Progenitor cell of endocrine pancreas (in vitro differentiated cells): ENCODE data around the gene PCDH15. TPM values are rescaled to one million over a fixed set of nuclear protein-coding genes. Genes with fewer than 3 reads are reported as not detected.

Source experiments
- DNase-seq: peaks from one replicate; pipeline ENCODE4 v3.0.0; 2021; ENCODE audit warnings: low spot score; ENCODE audit not compliant: unreplicated experiment
- H3K27ac Mint-ChIP-seq: 2 replicates; pipeline ENCODE4 v1.8.0; 2021; ENCODE audit warnings: mild to moderate bottlenecking, moderate library complexity, mixed read lengths
- H3K27me3 Mint-ChIP-seq: 2 replicates; pipeline ENCODE4 v1.8.0; 2021; ENCODE audit warnings: mixed read lengths
- H3K36me3 Mint-ChIP-seq: 2 replicates; pipeline ENCODE4 v1.8.0; 2022; ENCODE audit warnings: mixed read lengths; ENCODE audit not compliant: insufficient read depth
- H3K4me1 Mint-ChIP-seq: 2 replicates; pipeline ENCODE4 v1.8.0; 2021; ENCODE audit warnings: low read depth, mixed read lengths
- H3K4me3 Mint-ChIP-seq: 2 replicates; pipeline ENCODE4 v1.8.0; 2021; ENCODE audit warnings: low read depth, mild to moderate bottlenecking, moderate library complexity, mixed read lengths
- H3K9me3 Mint-ChIP-seq: 2 replicates; pipeline ENCODE4 v1.8.0; 2021; ENCODE audit warnings: low read depth, mixed read lengths
- CTCF ChIP-seq: fragments of 200-600 bp; sonication (generic); IDR thresholded peaks from one replicate; pipeline ENCODE4 v1.5.0; 2021; ENCODE audit warnings: antibody characterized with exemption, mild to moderate bottlenecking; ENCODE audit not compliant: unreplicated experiment
- total RNA-seq: library from RNA; stranded (reverse); gene quantifications from 2 replicates; pipeline ENCODE4 v1.2.1, GENCODE V29; 2021

The PCDH15 gene
- total RNA-seq, 1 donor from 2014 or later = 0.14 TPM

DNA sequence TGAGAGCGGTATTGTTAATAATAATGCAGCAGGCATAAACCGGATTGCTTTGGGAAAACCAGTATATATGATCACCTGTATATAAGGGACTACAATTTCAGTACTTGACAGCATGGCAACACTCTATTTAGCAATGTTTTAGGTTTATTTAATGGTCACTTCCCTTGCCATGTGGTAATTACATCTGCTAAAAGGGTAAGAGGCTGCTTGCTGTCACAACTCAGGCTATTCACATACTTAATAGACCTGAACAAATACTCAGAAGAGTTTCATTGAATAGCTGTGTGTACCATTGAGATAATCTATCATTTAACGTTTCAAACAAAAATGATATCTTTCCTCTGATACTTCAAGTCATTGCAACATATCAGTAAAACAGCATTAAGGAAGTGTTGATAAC lies 90.1 kb downstream of the PCDH15 start:
- Mint-ChIP-seq H3K4me1 (peaks cover 17% of the 10 kb centered on the region), H3K27me3 (peaks cover 23% of the 10 kb centered on the region), H3K27ac (no peak overlapping the region), H3K36me3 (no peaks in the 10 kb centered on the region), H3K9me3 (peaks cover 3% of the 10 kb centered on the region), H3K4me3 (no peak overlapping the region)
- TF ChIP-seq CTCF = no peak
- no peak for DNase-seq

DNA sequence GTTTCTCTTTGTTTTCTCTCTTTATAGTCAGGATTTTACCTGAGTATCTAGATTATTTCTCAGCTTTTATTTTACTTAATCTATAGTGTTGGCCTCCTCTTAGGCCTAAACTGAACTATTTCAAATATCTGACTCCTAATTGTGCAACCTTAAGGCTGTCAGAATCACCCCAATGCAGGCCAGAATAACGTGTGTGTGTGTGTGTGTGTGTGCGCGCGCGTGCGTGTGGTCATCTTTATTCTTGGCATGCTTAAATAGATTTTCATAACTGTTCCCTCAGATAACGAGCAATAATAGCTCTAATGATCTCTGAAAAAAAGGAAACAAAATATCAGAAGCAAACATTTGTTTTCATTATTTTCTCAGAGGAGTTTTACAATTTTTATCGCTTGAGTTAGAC lies 92.4 kb downstream of the PCDH15 start:
- Mint-ChIP-seq H3K27me3 (peaks cover 13% of the 10 kb centered on the region), H3K4me1 (peaks cover 17% of the 10 kb centered on the region), H3K9me3 (peaks cover 3% of the 10 kb centered on the region), H3K27ac (no peak overlapping the region), H3K4me3 (no peak overlapping the region), H3K36me3 (no peaks in the 10 kb centered on the region)
- TF ChIP-seq CTCF = no peak
- no peak for DNase-seq

- Mint-ChIP-seq H3K4me3 (no peak overlapping the region), H3K27ac (no peak overlapping the region)
- TF ChIP-seq CTCF = no peak
Observed at GRCh38 chr10:54708021-54708420, 93.0 kb downstream of the PCDH15 start.

DNA sequence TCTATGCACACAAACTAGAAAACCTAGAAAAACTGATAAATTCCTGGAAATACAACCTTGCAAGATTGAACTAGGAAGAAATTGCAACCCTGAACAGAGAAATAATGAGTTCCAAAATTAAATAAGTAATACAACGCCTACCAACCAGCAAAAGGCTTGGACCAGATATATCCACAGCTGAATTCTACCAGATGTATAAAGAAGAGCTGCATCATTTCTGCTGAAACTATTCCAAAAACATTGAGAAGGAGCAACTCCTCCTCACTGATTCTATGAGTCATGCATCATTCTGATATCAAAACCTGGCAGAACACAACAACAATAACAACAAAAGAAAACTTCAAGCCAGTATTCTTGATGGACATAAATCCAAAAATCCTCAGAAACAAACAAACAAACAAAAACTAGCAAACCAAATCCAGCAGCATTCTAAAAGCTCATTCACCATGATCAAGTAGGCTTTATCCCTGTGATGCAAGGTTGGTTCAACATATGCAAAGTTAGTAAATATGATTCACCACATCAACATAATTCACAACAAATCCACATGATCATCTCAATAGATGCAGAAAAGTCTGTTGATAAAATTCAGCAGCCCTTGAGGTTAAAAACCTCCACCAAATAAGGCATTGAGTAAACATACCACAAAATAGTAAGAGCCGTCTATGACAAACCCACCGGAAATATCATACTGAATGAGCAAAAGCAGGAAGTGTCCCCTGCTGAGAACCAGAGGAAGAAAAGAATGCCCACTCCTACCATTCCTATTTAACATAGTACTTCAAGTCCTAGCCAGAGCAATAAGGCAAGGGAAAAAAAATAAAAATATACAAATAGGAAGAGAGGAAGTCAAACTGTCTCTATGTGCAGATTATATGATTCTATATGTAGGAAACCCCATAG lies 98.2 kb downstream of the PCDH15 start:
- H3K27me3 Mint-ChIP-seq = no peaks in the 10 kb centered on the region
- no peak for TF ChIP-seq CTCF
- no peak for DNase-seq
- peaks cover 21% of the 10 kb centered on the region for H3K9me3 Mint-ChIP-seq
- no peaks in the 10 kb centered on the region for H3K36me3 Mint-ChIP-seq
- H3K4me3 Mint-ChIP-seq = no peak overlapping the region
- no peaks in the 10 kb centered on the region for H3K4me1 Mint-ChIP-seq
- no peak overlapping the region for H3K27ac Mint-ChIP-seq

More at GRCh38 chr10:54708021-54708420, 93.0 kb downstream of the PCDH15 start:
- H3K4me1 Mint-ChIP-seq = peaks cover 17% of the 10 kb centered on the region
- peaks cover 8% of the 10 kb centered on the region for H3K9me3 Mint-ChIP-seq
- no peak for DNase-seq
- peaks cover 11% of the 10 kb centered on the region for H3K27me3 Mint-ChIP-seq
- no peaks in the 10 kb centered on the region for H3K36me3 Mint-ChIP-seq

- Mint-ChIP-seq H3K27ac (no peak overlapping the region), H3K27me3 (no peaks in the 10 kb centered on the region), H3K36me3 (no peaks in the 10 kb centered on the region), H3K4me3 (no peak overlapping the region), H3K4me1 (no peaks in the 10 kb centered on the region), H3K9me3 (no peaks in the 10 kb centered on the region)
- no peak for TF ChIP-seq CTCF
- no peak for DNase-seq
Observed at GRCh38 chr10:54691331-54691730, 109.7 kb downstream of the PCDH15 start.
